HAP-1 (cell line): ENCODE measurements around the gene MISP.

Experiments used
- DNase-seq, 2 experiments: peaks; one replicate each; pipeline ENCODE4 v3.0.0-alpha.2; 2016 to 2020; ENCODE audit warnings: low spot score in 2 of 2
- H3K27me3 ChIP-seq: fragments of 250-450 bp; sonication (Bioruptor Pico); 2 replicates; pipeline ENCODE4 v1.5.1; 2020; ENCODE audit warnings: low read depth, mild to moderate bottlenecking, moderate library complexity
- H3K36me3 ChIP-seq: fragments of 250-450 bp; sonication (Bioruptor Pico); replicated peaks from 2 replicates; pipeline ENCODE4 v1.5.1; 2020; ENCODE audit warnings: mild to moderate bottlenecking
- H3K4me1 ChIP-seq: fragments of 250-450 bp; sonication (Bioruptor Pico); 2 replicates; pipeline ENCODE4 v1.5.1; 2020; ENCODE audit warnings: mild to moderate bottlenecking
- H3K4me3 ChIP-seq: fragments of 250-450 bp; sonication (Bioruptor Pico); 2 replicates; pipeline ENCODE4 v1.5.1; 2020; ENCODE audit warnings: mild to moderate bottlenecking, moderate library complexity
- H3K9me3 ChIP-seq: fragments of 250-450 bp; sonication (Bioruptor Pico); 2 replicates; pipeline ENCODE4 v1.5.1; 2020; ENCODE audit warnings: mild to moderate bottlenecking, moderate library complexity
- in situ Hi-C: fragments of 300-500 bp; cut with MboI; formaldehyde crosslinking; loops from 3 replicates; pipeline ENCODE4 v1.14.3; 2020; ENCODE audit warnings: low sequenced_read_pairs, inconsistent platforms, mixed read lengths

MISP gene

DNA sequence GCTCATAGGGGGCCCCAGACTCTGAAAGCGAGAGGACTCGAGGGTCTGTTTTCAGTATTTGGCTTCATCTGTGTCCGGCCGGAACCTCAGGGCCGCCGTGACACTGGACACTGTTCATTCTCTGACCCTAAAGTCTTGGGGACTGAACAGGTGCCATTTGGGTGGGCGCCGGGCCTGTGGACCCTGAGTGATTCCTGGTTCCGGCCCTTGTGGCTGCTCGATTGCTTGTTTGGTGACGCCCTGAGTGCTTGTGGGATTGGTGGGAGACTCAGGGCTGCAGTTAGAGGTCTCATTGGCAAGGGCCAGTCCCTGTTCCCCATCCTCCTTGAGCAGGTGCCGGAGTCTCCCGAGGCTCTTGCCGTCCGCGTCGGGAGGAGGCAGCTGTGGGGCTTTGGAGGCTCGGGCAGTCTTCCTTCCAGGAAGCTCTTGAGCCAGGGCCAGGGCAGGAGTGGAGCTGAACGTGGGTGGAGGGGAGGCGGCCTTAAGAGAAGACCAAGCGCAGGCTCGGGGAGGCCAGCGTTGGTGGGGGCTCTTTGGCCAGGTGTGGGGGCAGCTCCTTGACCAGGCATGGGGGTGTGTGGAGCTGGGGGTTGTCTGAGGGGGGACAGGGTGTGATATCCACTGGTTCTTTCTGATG lies 51.1 kb downstream of the MISP start:
- H3K36me3 ChIP-seq, result peaks cover 92% of the 10 kb centered on the region
- DNase-seq, result no peak
- in situ Hi-C loops, result no loop called here
- peaks cover 30% of the 10 kb centered on the region for H3K4me1 ChIP-seq
- H3K4me3 ChIP-seq, result no peak overlapping the region
- H3K9me3 ChIP-seq, result no peaks in the 10 kb centered on the region
- no peaks in the 10 kb centered on the region for H3K27me3 ChIP-seq

DNA sequence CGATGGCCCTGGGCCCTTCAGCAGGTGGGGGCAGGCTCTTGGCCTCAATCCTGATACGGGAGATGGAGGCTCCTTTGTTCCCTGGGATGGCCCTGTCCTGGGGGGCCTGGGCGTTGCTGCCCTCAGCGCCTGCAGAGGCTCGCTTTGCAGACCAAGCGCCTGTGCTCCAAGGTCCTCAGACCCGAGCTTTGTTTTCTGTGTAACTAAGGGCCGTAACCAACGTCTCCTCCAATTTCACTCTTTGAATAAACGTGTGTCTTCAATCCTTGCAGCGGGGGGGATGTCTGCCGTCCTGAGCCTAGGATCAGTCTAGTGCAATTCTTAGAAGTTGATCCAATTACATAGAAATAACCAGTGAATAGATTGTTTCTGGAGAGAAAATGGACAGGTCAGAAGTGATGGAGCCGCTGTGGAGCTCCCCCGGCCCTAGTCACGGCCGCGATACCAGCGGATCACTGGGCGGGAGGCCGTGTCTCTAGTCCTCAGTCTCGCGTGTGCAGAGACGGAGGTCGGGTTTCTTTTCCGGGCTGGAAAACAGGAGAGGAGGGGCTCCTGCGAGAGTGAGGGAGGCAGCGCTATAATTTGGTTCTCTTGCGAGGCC lies 51.7 kb downstream of the MISP start:
- H3K36me3 ChIP-seq, result peaks cover 98% of the 10 kb centered on the region
- no peaks in the 10 kb centered on the region for H3K27me3 ChIP-seq
- H3K9me3 ChIP-seq, result no peaks in the 10 kb centered on the region
- in situ Hi-C loops, result no loop called here
- no peak for DNase-seq
- no peak overlapping the region for H3K4me3 ChIP-seq
- peaks cover 30% of the 10 kb centered on the region for H3K4me1 ChIP-seq

DNA sequence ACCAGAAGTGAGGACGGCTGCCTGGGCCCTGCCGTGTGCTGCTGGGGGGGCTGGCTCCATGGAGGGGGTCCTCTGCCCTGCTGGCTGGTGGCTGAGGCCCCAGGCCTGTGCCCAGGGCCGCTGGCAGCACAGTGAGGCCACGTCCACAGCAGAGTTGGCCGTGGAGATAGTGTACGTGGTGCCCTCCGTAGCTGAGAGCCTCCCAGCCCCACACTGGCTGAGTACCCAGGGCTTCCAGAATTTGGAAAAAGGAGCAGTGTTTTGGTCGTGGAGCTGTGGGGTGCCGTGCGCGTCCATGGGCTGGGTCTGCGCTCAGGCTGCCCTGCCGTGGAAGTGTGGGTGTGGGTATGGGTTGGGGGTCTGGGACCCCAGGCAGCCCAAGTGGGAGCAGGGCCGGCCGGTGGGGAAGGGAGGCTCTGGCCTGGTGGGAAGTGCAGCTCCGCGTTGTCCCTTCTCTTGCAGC lies 52.2 kb downstream of the MISP start:
- Histone ChIP-seq H3K27me3 (no peaks in the 10 kb centered on the region), H3K9me3 (no peaks in the 10 kb centered on the region), H3K4me1 (peaks cover 30% of the 10 kb centered on the region), H3K36me3 (peaks cover 100% of the 10 kb centered on the region), H3K4me3 (no peak overlapping the region)
- in situ Hi-C loops, result no loop called here
- DNase-seq, result no peak

DNA sequence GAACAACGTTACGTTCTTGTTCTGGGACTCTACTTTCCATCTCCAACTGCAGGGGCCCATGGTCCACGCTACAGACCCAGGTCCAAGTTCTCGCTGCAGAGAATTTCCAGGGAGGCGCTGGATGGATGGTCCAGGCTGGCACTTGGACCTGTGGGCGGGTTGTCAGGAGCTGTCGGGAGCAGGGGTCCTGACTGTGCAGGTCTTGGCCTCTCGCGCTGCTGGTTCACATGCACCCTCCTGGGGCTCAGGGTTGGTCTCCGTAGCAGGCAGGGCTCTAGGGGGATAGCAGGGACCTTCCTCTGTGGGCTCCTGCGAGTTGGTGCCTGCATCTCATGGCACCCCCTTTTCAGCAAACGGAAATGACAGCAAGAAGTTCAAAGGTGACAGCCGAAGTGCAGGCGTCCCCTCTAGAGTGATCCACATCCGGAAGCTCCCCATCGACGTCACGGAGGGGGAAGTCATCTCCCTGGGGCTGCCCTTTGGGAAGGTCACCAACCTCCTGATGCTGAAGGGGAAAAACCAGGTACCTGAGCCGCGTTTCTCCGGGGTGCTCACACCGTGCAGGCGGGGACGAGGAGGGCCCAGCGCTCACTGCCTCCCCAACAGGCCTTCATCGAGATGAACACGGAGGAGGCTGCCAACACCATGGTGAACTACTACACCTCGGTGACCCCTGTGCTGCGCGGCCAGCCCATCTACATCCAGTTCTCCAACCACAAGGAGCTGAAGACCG lies 52.9 kb downstream of the MISP start:
- no peak for DNase-seq
- peaks cover 100% of the 10 kb centered on the region for H3K36me3 ChIP-seq
- H3K4me3 ChIP-seq, result no peak overlapping the region
- no peaks in the 10 kb centered on the region for H3K9me3 ChIP-seq
- in situ Hi-C loops, result no loop called here
- peaks cover 30% of the 10 kb centered on the region for H3K4me1 ChIP-seq
- H3K27me3 ChIP-seq, result no peaks in the 10 kb centered on the region

DNA sequence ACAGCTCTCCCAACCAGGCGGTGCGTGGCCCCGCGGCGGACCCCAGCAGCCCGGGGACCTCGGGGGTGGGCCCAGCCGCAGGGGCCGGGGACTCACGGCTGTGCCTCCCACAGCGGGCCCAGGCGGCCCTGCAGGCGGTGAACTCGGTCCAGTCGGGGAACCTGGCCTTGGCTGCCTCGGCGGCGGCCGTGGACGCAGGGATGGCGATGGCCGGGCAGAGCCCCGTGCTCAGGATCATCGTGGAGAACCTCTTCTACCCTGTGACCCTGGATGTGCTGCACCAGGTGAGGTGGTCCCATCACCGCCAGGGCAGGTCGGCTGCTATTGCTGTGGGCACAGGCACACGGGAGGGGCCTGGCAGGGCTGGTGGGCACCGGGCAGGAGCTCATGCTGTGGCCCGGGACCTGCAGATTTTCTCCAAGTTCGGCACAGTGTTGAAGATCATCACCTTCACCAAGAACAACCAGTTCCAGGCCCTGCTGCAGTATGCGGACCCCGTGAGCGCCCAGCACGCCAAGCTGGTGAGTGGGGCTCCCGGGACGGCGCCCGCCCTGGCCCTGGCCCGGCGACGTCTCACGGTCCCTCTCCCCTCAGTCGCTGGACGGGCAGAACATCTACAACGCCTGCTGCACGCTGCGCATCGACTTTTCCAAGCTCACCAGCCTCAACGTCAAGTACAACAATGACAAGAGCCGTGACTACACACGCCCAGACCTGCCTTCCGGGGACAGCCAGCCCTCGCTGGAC lies 53.7 kb downstream of the MISP start:
- no peak overlapping the region for H3K4me3 ChIP-seq
- no peaks in the 10 kb centered on the region for H3K9me3 ChIP-seq
- H3K27me3 ChIP-seq, result no peaks in the 10 kb centered on the region
- peaks cover 26% of the 10 kb centered on the region for H3K4me1 ChIP-seq
- no peak for DNase-seq
- in situ Hi-C loops, result no loop called here
- peaks cover 100% of the 10 kb centered on the region for H3K36me3 ChIP-seq

DNA sequence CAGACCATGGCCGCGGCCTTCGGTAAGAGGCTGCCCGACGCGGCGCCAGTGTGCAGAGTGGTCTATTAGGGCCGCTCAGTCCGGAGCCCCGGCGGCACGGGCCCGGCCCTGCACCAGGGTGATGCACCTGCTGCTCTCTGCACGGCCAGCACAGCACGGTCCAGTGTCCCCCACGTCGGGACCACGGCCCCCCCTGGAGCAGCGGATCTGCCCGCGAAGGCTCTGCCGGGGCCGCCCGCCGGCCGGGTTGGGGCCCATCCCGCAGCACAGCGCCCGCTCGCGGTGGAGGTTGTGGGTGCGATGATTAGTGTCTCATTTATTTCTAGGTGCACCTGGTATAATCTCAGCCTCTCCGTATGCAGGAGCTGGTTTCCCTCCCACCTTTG lies 54.2 kb downstream of the MISP start:
- in situ Hi-C loops, result no loop called here
- Histone ChIP-seq H3K36me3 (peaks cover 100% of the 10 kb centered on the region), H3K4me3 (no peak overlapping the region), H3K27me3 (no peaks in the 10 kb centered on the region), H3K9me3 (no peaks in the 10 kb centered on the region), H3K4me1 (peaks cover 20% of the 10 kb centered on the region)
- DNase-seq, result no peak

DNA sequence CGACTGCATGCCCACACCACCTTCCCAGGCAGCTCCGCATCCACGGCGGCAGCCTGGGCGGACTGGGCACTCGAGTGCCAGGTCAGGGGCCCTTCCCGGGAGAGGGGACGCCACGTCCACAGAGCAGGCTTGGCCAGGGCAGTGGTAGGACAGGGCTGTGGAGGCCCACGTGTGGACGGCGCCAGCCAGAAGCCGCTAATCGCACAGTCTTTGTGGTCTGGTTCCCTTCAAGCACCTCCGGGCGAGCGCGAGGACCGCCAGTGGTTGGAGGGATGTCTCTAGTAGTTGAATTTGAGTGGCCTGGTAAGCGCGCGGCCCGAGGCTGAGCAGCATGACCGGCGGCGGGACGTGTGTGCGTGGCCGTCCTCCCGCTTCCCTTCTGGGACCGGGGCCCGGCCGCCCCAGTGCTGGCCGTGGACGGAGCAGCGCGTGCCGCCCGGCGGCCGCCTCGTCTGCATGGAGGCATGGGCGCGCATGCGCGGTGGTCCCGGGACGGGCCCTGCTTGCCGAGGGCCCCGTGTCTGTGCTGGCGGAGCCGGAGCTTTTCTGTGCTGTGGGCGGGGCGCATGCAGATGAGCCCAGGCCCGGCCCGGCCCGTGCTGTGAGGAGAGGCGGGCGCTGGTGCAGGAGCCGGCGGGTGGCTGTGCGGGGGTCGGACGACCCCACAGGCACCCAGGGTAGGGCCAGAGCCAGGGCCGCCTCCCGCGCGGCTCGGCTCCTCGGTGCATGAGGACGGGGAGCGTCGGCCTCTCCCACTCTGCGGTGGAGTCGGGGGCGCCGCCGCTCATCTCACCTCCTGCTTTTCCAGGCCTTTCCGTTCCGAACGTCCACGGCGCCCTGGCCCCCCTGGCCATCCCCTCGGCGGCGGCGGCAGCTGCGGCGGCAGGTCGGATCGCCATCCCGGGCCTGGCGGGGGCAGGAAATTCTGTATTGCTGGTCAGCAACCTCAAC lies 55.0 kb downstream of the MISP start:
- Histone ChIP-seq H3K27me3 (no peaks in the 10 kb centered on the region), H3K4me3 (no peak overlapping the region), H3K9me3 (no peaks in the 10 kb centered on the region), H3K36me3 (peaks cover 100% of the 10 kb centered on the region), H3K4me1 (peaks cover 15% of the 10 kb centered on the region)
- DNase-seq, result no peak
- in situ Hi-C loops, result no loop called here

DNA sequence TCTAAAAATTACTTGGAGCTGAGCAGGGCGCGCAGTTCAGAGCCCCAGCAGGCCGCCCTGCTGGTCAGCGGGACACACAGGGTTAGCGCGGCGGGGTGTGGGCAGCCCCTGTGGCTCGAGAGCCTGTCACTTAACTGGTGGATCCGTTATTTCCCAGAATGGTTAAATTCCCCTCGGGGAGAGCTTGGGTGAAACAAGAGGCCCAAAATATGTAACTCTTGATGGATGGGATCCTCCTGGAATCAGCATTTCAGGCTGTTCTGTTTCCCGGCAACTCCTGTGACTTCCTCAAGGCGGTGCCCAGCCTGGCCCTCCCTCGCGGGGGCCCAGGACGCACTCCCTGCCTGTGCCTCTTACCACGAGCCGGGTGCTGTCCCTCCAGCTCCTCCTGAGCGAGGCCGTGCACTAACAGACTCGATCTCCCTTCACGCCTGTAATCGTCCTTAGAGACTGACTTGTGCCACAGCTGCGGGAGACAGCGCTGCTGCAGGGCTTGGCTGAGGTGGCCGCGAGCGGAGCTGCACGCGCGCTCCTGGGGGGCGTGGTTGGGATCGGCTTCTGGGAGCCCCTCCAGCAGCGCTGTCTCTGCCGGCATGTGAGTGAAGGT lies 56.0 kb downstream of the MISP start:
- in situ Hi-C loops, result no loop called here
- DNase-seq, result no peak
- Histone ChIP-seq H3K4me3 (no peak overlapping the region), H3K27me3 (no peaks in the 10 kb centered on the region), H3K36me3 (peaks cover 100% of the 10 kb centered on the region), H3K9me3 (no peaks in the 10 kb centered on the region), H3K4me1 (peaks cover 4% of the 10 kb centered on the region)

DNA sequence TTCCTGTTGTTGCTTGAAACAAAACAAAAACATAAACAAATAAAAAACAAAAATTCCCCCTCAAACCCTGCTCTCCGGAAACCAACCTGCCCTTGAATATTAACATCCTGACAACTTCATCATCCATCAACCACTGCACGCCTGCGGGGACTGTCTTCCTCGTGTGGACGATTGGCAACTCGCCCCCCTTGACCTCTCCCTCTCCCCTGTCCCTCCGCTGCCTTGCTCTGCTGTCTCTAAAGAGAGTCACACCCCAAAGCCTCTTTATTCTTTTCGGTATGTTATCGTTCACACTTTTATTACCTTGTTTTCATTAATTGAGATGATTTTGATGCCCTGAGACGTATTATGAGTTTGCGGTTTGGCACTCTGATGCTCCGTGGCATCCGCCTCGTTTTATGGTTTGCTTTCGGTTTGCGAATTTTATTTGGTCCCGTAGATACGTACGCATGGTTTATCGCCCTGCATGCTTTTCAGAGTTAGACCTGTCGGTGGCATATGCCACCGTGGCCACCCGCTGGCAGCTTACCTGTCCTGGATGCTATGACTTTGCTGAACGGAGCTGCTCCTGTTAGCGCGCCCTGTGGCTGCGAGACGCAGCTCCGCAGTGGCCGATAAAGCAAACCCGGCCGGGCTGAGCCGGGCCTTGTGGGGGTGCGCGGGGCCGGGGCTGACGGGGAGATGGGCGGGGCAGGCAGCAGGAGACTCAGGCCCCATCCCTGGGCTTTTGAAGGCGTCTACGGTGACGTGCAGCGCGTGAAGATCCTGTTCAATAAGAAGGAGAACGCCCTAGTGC lies 56.9 kb downstream of the MISP start:
- Histone ChIP-seq H3K9me3 (no peaks in the 10 kb centered on the region), H3K36me3 (peaks cover 94% of the 10 kb centered on the region), H3K4me1 (no peaks in the 10 kb centered on the region), H3K4me3 (no peak overlapping the region), H3K27me3 (no peaks in the 10 kb centered on the region)
- DNase-seq, result no peak
- in situ Hi-C loops, result no loop called here

DNA sequence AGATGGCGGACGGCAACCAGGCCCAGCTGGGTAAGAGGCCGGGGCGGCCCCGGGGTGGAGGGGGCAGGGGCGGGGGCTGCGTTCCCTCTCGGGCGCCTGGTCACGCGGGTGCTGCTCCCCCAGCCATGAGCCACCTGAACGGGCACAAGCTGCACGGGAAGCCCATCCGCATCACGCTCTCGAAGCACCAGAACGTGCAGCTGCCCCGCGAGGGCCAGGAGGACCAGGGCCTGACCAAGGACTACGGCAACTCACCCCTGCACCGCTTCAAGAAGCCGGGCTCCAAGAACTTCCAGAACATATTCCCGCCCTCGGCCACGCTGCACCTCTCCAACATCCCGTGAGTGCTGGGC lies 57.5 kb downstream of the MISP start:
- peaks cover 88% of the 10 kb centered on the region for H3K36me3 ChIP-seq
- no peak for DNase-seq
- H3K9me3 ChIP-seq, result no peaks in the 10 kb centered on the region
- H3K4me1 ChIP-seq, result no peaks in the 10 kb centered on the region
- no peak overlapping the region for H3K4me3 ChIP-seq
- no peaks in the 10 kb centered on the region for H3K27me3 ChIP-seq
- in situ Hi-C loops, result no loop called here

DNA sequence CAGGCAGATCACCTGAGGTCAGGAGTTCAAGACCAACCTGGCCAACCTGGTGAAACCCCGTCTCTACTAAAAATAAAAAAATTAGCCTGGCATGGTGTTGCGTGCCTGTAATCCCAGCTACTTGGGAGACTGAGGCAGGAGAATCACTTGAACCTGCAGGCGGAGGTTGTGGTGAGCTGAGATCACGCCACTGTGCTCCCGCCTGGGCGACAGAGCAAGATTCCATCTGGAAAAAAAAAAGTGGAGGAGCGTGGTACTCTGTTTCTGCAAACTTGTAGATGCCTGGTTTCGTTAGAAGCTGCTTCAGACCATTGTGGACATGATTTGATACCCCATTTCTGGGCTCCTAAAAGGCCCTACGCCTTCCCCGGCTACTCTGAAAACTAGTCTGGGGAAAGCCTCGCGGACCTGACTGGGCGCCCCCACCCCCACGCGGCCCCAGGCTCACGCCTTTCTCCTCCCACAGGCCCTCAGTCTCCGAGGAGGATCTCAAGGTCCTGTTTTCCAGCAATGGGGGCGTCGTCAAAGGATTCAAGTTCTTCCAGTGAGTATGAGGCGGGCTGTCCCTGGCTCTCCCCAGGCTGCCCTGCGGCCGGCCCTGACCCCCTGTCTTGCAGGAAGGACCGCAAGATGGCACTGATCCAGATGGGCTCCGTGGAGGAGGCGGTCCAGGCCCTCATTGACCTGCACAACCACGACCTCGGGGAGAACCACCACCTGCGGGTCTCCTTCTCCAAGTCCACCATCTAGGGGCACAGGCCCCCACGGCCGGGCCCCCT lies 59.4 kb downstream of the MISP start:
- in situ Hi-C loops, result no loop called here
- Histone ChIP-seq H3K4me3 (no peak overlapping the region), H3K4me1 (no peaks in the 10 kb centered on the region), H3K27me3 (no peaks in the 10 kb centered on the region), H3K36me3 (peaks cover 80% of the 10 kb centered on the region), H3K9me3 (no peaks in the 10 kb centered on the region)
- no peak for DNase-seq
